IMR-90 (cell line): ENCODE measurements around the gene NLGN1. TPM values are rescaled to one million over a fixed set of nuclear protein-coding genes. Genes with fewer than 3 reads are reported as not detected.

Source experiments
- ATAC-seq: fragments of 200-7000 bp; cut with Tn5 transposase; 2 replicates; pipeline ENCODE4 v1.9.1; 2020; ENCODE audit warnings: low read depth, mild to moderate bottlenecking, moderate library complexity
- BruUV-seq: library from RNA; stranded (reverse); fragments of 400-500 nt; replicated peaks from 2 replicates; lab custom pipeline; 2021; lab: Mats Ljungman, UMichigan
- CTCF ChIA-PET: fragments of 300-600 bp; formaldehyde crosslinking; extraction: SDS; loops from one replicate; lab custom pipeline; 2021; ENCODE audit warnings: antibody characterized with exemption; lab: Yijun Ruan, JAX
- POLR2A ChIA-PET: fragments of 300-600 bp; sonication (Branson Sonifier 250); formaldehyde crosslinking; loops from one replicate; lab custom pipeline; 2022; ENCODE audit warnings: antibody characterized with exemption; ENCODE audit not compliant: unreplicated experiment; lab: Charles Lee
- DNase-seq: peaks from one replicate; pipeline ENCODE4 v3.0.0; 2013
- H2AFZ ChIP-seq: replicated peaks from 2 replicates; pipeline ENCODE3; 2013; ENCODE audit warnings: low read length, mild to moderate bottlenecking; ENCODE audit not compliant: poor library complexity
- H2AK5ac ChIP-seq: 2 replicates; pipeline ENCODE4 v1.6.1; 2013; ENCODE audit warnings: low read depth, low read length, inconsistent platforms
- H2AK9ac ChIP-seq: replicated peaks from 2 replicates; pipeline ENCODE3; 2013; ENCODE audit warnings: mild to moderate bottlenecking, low read depth, low read length, moderate library complexity; ENCODE audit not compliant: poor library complexity
- H2BK120ac ChIP-seq: 2 replicates; pipeline ENCODE4 v1.6.1; 2013; ENCODE audit warnings: low read depth, low read length, inconsistent platforms
- H2BK15ac ChIP-seq: 3 replicates; pipeline ENCODE4 v1.6.1; 2013; ENCODE audit warnings: low read depth, low read length, inconsistent platforms
- H2BK20ac ChIP-seq: 2 replicates; pipeline ENCODE4 v1.6.1; 2013; ENCODE audit warnings: low read depth, mild to moderate bottlenecking, inconsistent platforms, low read length, moderate library complexity
- H2BK5ac ChIP-seq: 2 replicates; pipeline ENCODE4 v1.6.1; 2013; ENCODE audit warnings: mild to moderate bottlenecking, low read depth, low read length, inconsistent platforms; ENCODE audit not compliant: poor library complexity, severe bottlenecking
- H3K14ac ChIP-seq: replicated peaks from 2 replicates; pipeline ENCODE4 v1.6.1; 2013; ENCODE audit warnings: low read depth, low read length, inconsistent platforms
- H3K18ac ChIP-seq: 2 replicates; pipeline ENCODE4 v1.6.1; 2013; ENCODE audit warnings: low read depth, low read length, control low read depth
- H3K23ac ChIP-seq: 2 replicates; pipeline ENCODE4 v1.6.1; 2013; ENCODE audit warnings: low read depth, low read length, inconsistent platforms
- H3K27ac ChIP-seq: 2 replicates; pipeline ENCODE4 v1.5.1; 2013; ENCODE audit warnings: mild to moderate bottlenecking, control low read depth, low read length; ENCODE audit not compliant: insufficient read depth
- H3K27me3 ChIP-seq: 2 replicates; pipeline ENCODE4 v1.6.1; 2013; ENCODE audit warnings: low read length; ENCODE audit not compliant: control insufficient read depth, insufficient read depth
- H3K36me3 ChIP-seq: 2 replicates; pipeline ENCODE4 v1.6.1; 2013; ENCODE audit warnings: low read length, mixed read lengths; ENCODE audit not compliant: control insufficient read depth, insufficient read depth
- H3K4ac ChIP-seq: 2 replicates; pipeline ENCODE4 v1.6.1; 2013; ENCODE audit warnings: low read depth, low read length, inconsistent platforms
- H3K4me1 ChIP-seq: 2 replicates; pipeline ENCODE4 v1.6.1; 2013; ENCODE audit warnings: low read length, mixed read lengths; ENCODE audit not compliant: control insufficient read depth, insufficient read depth
- H3K4me2 ChIP-seq: 2 replicates; pipeline ENCODE4 v1.6.1; 2013; ENCODE audit warnings: low read depth, mild to moderate bottlenecking, control low read depth, low read length, moderate library complexity
- H3K4me3 ChIP-seq: 2 replicates; pipeline ENCODE4 v1.5.1; 2013; ENCODE audit warnings: low read depth, mild to moderate bottlenecking, control low read depth, low read length, moderate library complexity; ENCODE audit not compliant: insufficient read depth
- H3K56ac ChIP-seq: 2 replicates; pipeline ENCODE4 v1.6.1; 2013; ENCODE audit warnings: low read length, inconsistent platforms; ENCODE audit not compliant: insufficient read depth; ENCODE audit errors: extremely low read depth
- H3K79me1 ChIP-seq, 2 experiments: 2 replicates each; pipeline ENCODE4 v1.6.1; 2013; ENCODE audit warnings: low read length in 2 of 2, inconsistent platforms in 1 of 2, low read depth in 1 of 2
- H3K9ac ChIP-seq: 2 replicates; pipeline ENCODE4 v1.6.1; 2013; ENCODE audit warnings: low read depth, low read length, control low read depth
- H3K9me1 ChIP-seq: 2 replicates; pipeline ENCODE4 v1.6.1; 2013; ENCODE audit warnings: low read length, inconsistent platforms; ENCODE audit not compliant: insufficient read depth
- H3K9me3 ChIP-seq: 2 replicates; pipeline ENCODE4 v1.6.1; 2013; ENCODE audit warnings: low read length; ENCODE audit not compliant: control insufficient read depth, insufficient read depth
- H4K20me1 ChIP-seq: 2 replicates; pipeline ENCODE4 v1.6.1; 2013; ENCODE audit warnings: low read length, inconsistent platforms; ENCODE audit not compliant: insufficient read depth
- H4K5ac ChIP-seq: 2 replicates; pipeline ENCODE4 v1.6.1; 2013; ENCODE audit warnings: mild to moderate bottlenecking, low read depth, low read length, control low read depth
- H4K8ac ChIP-seq, 2 experiments: 2 replicates each; pipeline ENCODE4 v1.6.1; 2013; ENCODE audit warnings: low read depth in 2 of 2, low read length in 2 of 2, control low read depth in 1 of 2, inconsistent platforms in 1 of 2
- H4K91ac ChIP-seq: 2 replicates; pipeline ENCODE4 v1.6.1; 2013; ENCODE audit warnings: low read depth, low read length, inconsistent platforms; ENCODE audit not compliant: insufficient read depth
- CEBPB ChIP-seq: IDR thresholded peaks from 2 replicates; pipeline ENCODE4 v1.6.1; 2012; ENCODE audit warnings: low read depth, low read length, improper control_type of control experiment
- SMC3 ChIP-seq: fragments of 150-350 bp; IDR thresholded peaks from 2 replicates; pipeline ENCODE4 v1.6.1; 2016; ENCODE audit warnings: low read depth, mild to moderate bottlenecking, antibody characterized with exemption, low read length, moderate library complexity
- WGBS, 2 experiments: methylation state at CpG; one replicate each; pipeline versions ENCODE4 v1.1.5 to v1.1.7; 2013; ENCODE audit warnings: missing lambda C conversion rate in 2 of 2; ENCODE audit not compliant: insufficient read length in 1 of 2; ENCODE audit errors: extremely low coverage in 2 of 2; 5-methylcytosine and 5-hydroxymethylcytosine counted together
- dilution Hi-C: fragments of 300-500 bp; cut with HindIII; formaldehyde crosslinking; loops from one replicate; pipeline ENCODE4 v1.14.3; 2018; ENCODE audit warnings: low sequenced_read_pairs; ENCODE audit not compliant: unreplicated experiment
- in situ Hi-C: fragments of 300-500 bp; cut with MboI; formaldehyde crosslinking; loops from 3 replicates; pipeline ENCODE4 v1.14.3; 2019; ENCODE audit warnings: low sequenced_read_pairs, inconsistent platforms, mixed read lengths
- intact Hi-C: fragments of 100-400 bp; cut with micrococcal nuclease; formaldehyde crosslinking; loops from 2 replicates; pipeline ENCODE4 v1.10.0; 2022
- polyA plus RNA-seq, 3 experiments: library from polyadenylated mRNA; depleted of rRNA; stranded (reverse); fragments of >200 nt; gene quantifications; 2 replicates each; pipeline ENCODE4 v1.2.3, GENCODE V29; 2012; ENCODE audit warnings: low replicate concordance in 1 of 3
- total RNA-seq: library from RNA; depleted of rRNA; stranded (reverse); fragments of >200 nt; gene quantifications from 2 replicates; pipeline ENCODE4 v1.2.3, GENCODE V29; 2012

Gene NLGN1
- total and polyA plus RNA-seq, 2 of the 4 experiments (the other 2 are of a cell fraction) = 1.8 to 12.5 TPM

GRCh38 chr3:173750095-173750494, 352.6 kb downstream of the NLGN1 start:
- intact Hi-C loops = no loop called here
- Histone ChIP-seq H2BK5ac (no peak overlapping the region), H4K5ac (no peak overlapping the region), H3K4me1 (no peaks in the 10 kb centered on the region), H4K20me1 (no peaks in the 10 kb centered on the region), H3K9me3 (no peaks in the 10 kb centered on the region), H2BK120ac (no peak overlapping the region), H3K23ac (no peak overlapping the region), H4K91ac (no peak overlapping the region; the same call in 1 of the 2 replicates), H3K4ac (no peak overlapping the region), H3K79me1 (no peaks in the 10 kb centered on the region), H2AK9ac (no peak overlapping the region), H3K27me3 (no peaks in the 10 kb centered on the region), H2AK5ac (no peak overlapping the region), H3K56ac (no peak overlapping the region), H2BK15ac (no peak overlapping the region; the same call in 2 of the 3 replicates), H3K14ac (no peak overlapping the region), H3K36me3 (no peaks in the 10 kb centered on the region), H3K9me1 (no peaks in the 10 kb centered on the region), H3K18ac (no peak overlapping the region), H3K9ac (no peak overlapping the region), H4K8ac (no peak overlapping the region), H3K4me2 (no peak overlapping the region), H3K27ac (no peak overlapping the region), H2BK20ac (peak overlapping the region; percentile 42), H2AFZ (no peak overlapping the region), H3K4me3 (no peak overlapping the region)
- no TSS peak for BruUV-seq
- CTCF ChIA-PET = interaction anchor here (1.0 kb wide), 1 partner anchor 17 kb away, joined by 3 read pairs; no protein-coding TSS in a partner anchor
- dilution Hi-C loops = no loop called here
- DNase-seq (peak; percentile 54), ATAC-seq (peak; percentile 21)
- TF ChIP-seq SMC3 (no peak), CEBPB (peak; percentile 72)
- no CpG with 5 or more reads among the region's 2 CpGs for WGBS, 2 experiments
- in situ Hi-C loops = no loop called here
- POLR2A ChIA-PET = no interaction called here
